ENCODE data around the gene ATP6V1B1. TPM values are rescaled to one million over a fixed set of nuclear protein-coding genes. Genes with fewer than 3 reads are reported as not detected.

ATP6V1B1 gene
- total and polyA plus RNA-seq, 2 of the 4 experiments (the other 2 are of a cell fraction), result 1.3 TPM; not detected in 1

- no peak overlapping the region for H2AK9ac ChIP-seq (replicated peaks; ENCODE audit: low read depth, low read length, poor library complexity)
- ChIA-PET CTCF (interaction anchor here (0.6 to 1.5 kb wide), 2 partner anchors 14 to 21 kb away, joined by 4 to 5 read pairs; no protein-coding TSS in a partner anchor), POLR2A (ENCODE audit: unreplicated experiment) (no interaction called here)
- in situ Hi-C loops (cut with MboI; ENCODE audit: low sequenced_read_pairs), result no loop called here
- no peak overlapping the region for H3K27ac ChIP-seq (ENCODE audit: insufficient read depth, low read length)
- DNase-seq (no peak), ATAC-seq (ENCODE audit: low read depth) (no peak)
- no peak overlapping the region for H3K18ac ChIP-seq (ENCODE audit: low read depth, low read length)
- H3K56ac ChIP-seq (ENCODE audit: extremely low read depth, insufficient read depth, low read length), result no peak overlapping the region
- no peak overlapping the region for H2BK20ac ChIP-seq (ENCODE audit: low read depth, low read length)
- peaks cover 5% of the 10 kb centered on the region; the same call in 1 of the 2 replicates for H3K27me3 ChIP-seq (ENCODE audit: control insufficient read depth, insufficient read depth, low read length)
- no peaks in the 10 kb centered on the region for H3K79me1 ChIP-seq (ENCODE audit: low read depth in 1 of 2, low read length in 2 of 2)
- H3K9ac ChIP-seq (ENCODE audit: low read depth, low read length), result no peak overlapping the region
- H3K4me2 ChIP-seq (ENCODE audit: low read depth, low read length), result no peak overlapping the region
- H2AK5ac ChIP-seq (ENCODE audit: low read depth, low read length), result no peak overlapping the region
- H4K91ac ChIP-seq (ENCODE audit: insufficient read depth, low read depth, low read length), result no peak overlapping the region
- H2BK15ac ChIP-seq (ENCODE audit: low read depth, low read length), result no peak overlapping the region
- BruUV-seq (replicated peaks), result no TSS peak
- no peaks in the 10 kb centered on the region for H3K9me3 ChIP-seq (ENCODE audit: control insufficient read depth, insufficient read depth, low read length)
- H3K9me1 ChIP-seq (ENCODE audit: insufficient read depth, low read length), result no peaks in the 10 kb centered on the region
- no peak overlapping the region for H3K4ac ChIP-seq (ENCODE audit: low read depth, low read length)
- H3K23ac ChIP-seq (ENCODE audit: low read depth, low read length), result no peak overlapping the region
- no peak overlapping the region for H2AFZ ChIP-seq (replicated peaks; ENCODE audit: low read length, poor library complexity)
- no peak overlapping the region for H3K14ac ChIP-seq (replicated peaks; ENCODE audit: low read depth, low read length)
- no peak overlapping the region for H2BK5ac ChIP-seq (ENCODE audit: low read depth, low read length, poor library complexity, severe bottlenecking)
- H3K36me3 ChIP-seq (ENCODE audit: control insufficient read depth, insufficient read depth, low read length), result no peaks in the 10 kb centered on the region
- WGBS, 2 experiments (ENCODE audit: extremely low coverage in 2 of 2, insufficient read length in 1 of 2), result 57% methylated on average over 2 of the region's 12 CpGs; no CpG with 5 or more reads in 1 of the 2 experiments
- no peak overlapping the region for H2BK120ac ChIP-seq (ENCODE audit: low read depth, low read length)
- H3K4me1 ChIP-seq (ENCODE audit: control insufficient read depth, insufficient read depth, low read length), result no peaks in the 10 kb centered on the region
- H4K8ac ChIP-seq (ENCODE audit: low read depth in 2 of 2, low read length in 2 of 2), result no peak overlapping the region
- intact Hi-C loops (cut with micrococcal nuclease), result no loop called here
- no peak overlapping the region for H3K4me3 ChIP-seq (ENCODE audit: insufficient read depth, low read depth, low read length)
- TF ChIP-seq USF2 (IDR thresholded peaks at IDR 0.05; ENCODE audit: low read depth, low read length) (no peak), CEBPB (IDR thresholded peaks at IDR 0.05; ENCODE audit: low read depth, low read length) (no peak), POLR2A (IDR thresholded peaks at IDR 0.05; ENCODE audit: low read depth, low read length) (no peak), RCOR1 (IDR thresholded peaks at IDR 0.05; ENCODE audit: insufficient replicate concordance, low read length) (no peak), RFX5 (IDR thresholded peaks at IDR 0.05; ENCODE audit: low read depth, low read length) (no peak), FOS (IDR thresholded peaks at IDR 0.05; ENCODE audit: low read depth, low read length) (no peak), BHLHE40 (IDR thresholded peaks at IDR 0.05; ENCODE audit: low read depth, low read length) (no peak), SMC3 (IDR thresholded peaks at IDR 0.05; ENCODE audit: low read depth, low read length) (no peak), MXI1 (IDR thresholded peaks at IDR 0.05; ENCODE audit: borderline replicate concordance, low read depth, low read length) (no peak), MAFK (IDR thresholded peaks at IDR 0.05; ENCODE audit: low read depth, low read length) (no peak), CHD1 (IDR thresholded peaks at IDR 0.05; ENCODE audit: low read depth, low read length) (no peak), CTCF (conservative IDR thresholded peaks at IDR 0.05; ENCODE audit: low read depth, low read length) (no peak), MAZ (IDR thresholded peaks at IDR 0.05; ENCODE audit: borderline replicate concordance, low read depth, low read length) (no peak), ELK1 (IDR thresholded peaks at IDR 0.05; ENCODE audit: borderline replicate concordance, low read depth, low read length) (no peak), RAD21 (IDR thresholded peaks at IDR 0.05; ENCODE audit: low read length) (no peak), NFE2L2 (IDR thresholded peaks at IDR 0.05; ENCODE audit: low read depth, low read length) (no peak)
- no peak overlapping the region for H4K5ac ChIP-seq (ENCODE audit: low read depth, low read length)
- no peaks in the 10 kb centered on the region for H4K20me1 ChIP-seq (ENCODE audit: insufficient read depth, low read length)
- dilution Hi-C loops (cut with HindIII; ENCODE audit: low sequenced_read_pairs, unreplicated experiment), result no loop called here
Observed at GRCh38 chr2:70962211-70962884, 26.6 kb downstream of the ATP6V1B1 start.

Measured in IMR-90 (cell line).